MM.1S (cell line): ENCODE results near the gene CACFD1.

Source experiments
- DNase-seq: peaks from one replicate; pipeline ENCODE4 v3.0.0-alpha.2; 2015
- H2AFZ ChIP-seq: fragments of 300-600 bp; sonication (generic); 2 replicates; pipeline ENCODE4 v1.6.0; 2016; ENCODE audit warnings: antibody characterized with exemption, low read length
- H3F3A ChIP-seq: fragments of 300-600 bp; sonication (generic); 2 replicates; pipeline ENCODE4 v1.6.1; 2016; ENCODE audit warnings: mild to moderate bottlenecking, antibody characterized with exemption, low read length, moderate library complexity, mixed read lengths; ENCODE audit not compliant: insufficient read depth
- H3K27ac ChIP-seq: fragments of 300-600 bp; sonication (generic); 2 replicates; pipeline ENCODE4 v1.5.1; 2016; ENCODE audit warnings: mild to moderate bottlenecking, low read length
- H3K27me3 ChIP-seq: fragments of 300-600 bp; sonication (generic); replicated peaks from 2 replicates; pipeline ENCODE4 v1.6.0; 2016; ENCODE audit warnings: low read length; ENCODE audit not compliant: insufficient read depth
- H3K36me3 ChIP-seq: fragments of 300-600 bp; sonication (generic); replicated peaks from 2 replicates; pipeline ENCODE4 v1.6.1; 2016; ENCODE audit warnings: mild to moderate bottlenecking, low read length, mixed read lengths; ENCODE audit not compliant: insufficient read depth
- H3K4me1 ChIP-seq: fragments of 300-600 bp; sonication (generic); 2 replicates; pipeline ENCODE4 v1.6.1; 2016; ENCODE audit warnings: low read length, mixed read lengths
- H3K4me2 ChIP-seq: fragments of 300-600 bp; sonication (generic); 2 replicates; pipeline ENCODE4 v1.6.0; 2016; ENCODE audit warnings: low read depth, low read length
- H3K4me3 ChIP-seq: fragments of 300-600 bp; sonication (generic); 2 replicates; pipeline ENCODE4 v1.5.1; 2016; ENCODE audit warnings: low read length, mixed read lengths
- H3K79me2 ChIP-seq: fragments of 300-600 bp; sonication (generic); 2 replicates; pipeline ENCODE4 v1.6.1; 2016; ENCODE audit warnings: mixed run types, low read length, mixed read lengths
- H3K9ac ChIP-seq: fragments of 300-600 bp; sonication (generic); 2 replicates; pipeline ENCODE4 v1.6.1; 2016; ENCODE audit warnings: low read length, mixed read lengths
- H3K9me2 ChIP-seq: fragments of 300-600 bp; sonication (generic); replicated peaks from 2 replicates; pipeline ENCODE4 v1.6.1; 2016; ENCODE audit warnings: mild to moderate bottlenecking, low read length, mixed read lengths; ENCODE audit not compliant: insufficient read depth
- H3K9me3 ChIP-seq: fragments of 300-600 bp; sonication (generic); replicated peaks from 2 replicates; pipeline ENCODE4 v1.6.1; 2016; ENCODE audit warnings: mild to moderate bottlenecking, low read length, mixed read lengths; ENCODE audit not compliant: insufficient read depth
- H4K20me1 ChIP-seq: fragments of 300-600 bp; sonication (generic); 2 replicates; pipeline ENCODE4 v1.6.1; 2016; ENCODE audit warnings: mild to moderate bottlenecking, low read length, moderate library complexity, mixed read lengths; ENCODE audit not compliant: insufficient read depth
- EZH2 ChIP-seq: fragments of 300-600 bp; sonication (generic); optimal IDR thresholded peaks from 2 replicates; pipeline ENCODE3; 2017; ENCODE audit warnings: low read depth, mild to moderate bottlenecking, antibody characterized with exemption, low read length, mixed read lengths
- EZH2phosphoT487 ChIP-seq: fragments of 300-600 bp; sonication (generic); IDR thresholded peaks from 2 replicates; pipeline ENCODE4 v1.6.1; 2018; ENCODE audit warnings: antibody characterized with exemption, low read length
- TF ChIP-seq, protein P1 (sequence below): fragments of 300-600 bp; sonication (generic); IDR thresholded peaks from 2 replicates; pipeline ENCODE4 v1.5.1; 2016; ENCODE audit warnings: antibody characterized with exemption, low read length, mixed read lengths

CACFD1 gene

DNA sequence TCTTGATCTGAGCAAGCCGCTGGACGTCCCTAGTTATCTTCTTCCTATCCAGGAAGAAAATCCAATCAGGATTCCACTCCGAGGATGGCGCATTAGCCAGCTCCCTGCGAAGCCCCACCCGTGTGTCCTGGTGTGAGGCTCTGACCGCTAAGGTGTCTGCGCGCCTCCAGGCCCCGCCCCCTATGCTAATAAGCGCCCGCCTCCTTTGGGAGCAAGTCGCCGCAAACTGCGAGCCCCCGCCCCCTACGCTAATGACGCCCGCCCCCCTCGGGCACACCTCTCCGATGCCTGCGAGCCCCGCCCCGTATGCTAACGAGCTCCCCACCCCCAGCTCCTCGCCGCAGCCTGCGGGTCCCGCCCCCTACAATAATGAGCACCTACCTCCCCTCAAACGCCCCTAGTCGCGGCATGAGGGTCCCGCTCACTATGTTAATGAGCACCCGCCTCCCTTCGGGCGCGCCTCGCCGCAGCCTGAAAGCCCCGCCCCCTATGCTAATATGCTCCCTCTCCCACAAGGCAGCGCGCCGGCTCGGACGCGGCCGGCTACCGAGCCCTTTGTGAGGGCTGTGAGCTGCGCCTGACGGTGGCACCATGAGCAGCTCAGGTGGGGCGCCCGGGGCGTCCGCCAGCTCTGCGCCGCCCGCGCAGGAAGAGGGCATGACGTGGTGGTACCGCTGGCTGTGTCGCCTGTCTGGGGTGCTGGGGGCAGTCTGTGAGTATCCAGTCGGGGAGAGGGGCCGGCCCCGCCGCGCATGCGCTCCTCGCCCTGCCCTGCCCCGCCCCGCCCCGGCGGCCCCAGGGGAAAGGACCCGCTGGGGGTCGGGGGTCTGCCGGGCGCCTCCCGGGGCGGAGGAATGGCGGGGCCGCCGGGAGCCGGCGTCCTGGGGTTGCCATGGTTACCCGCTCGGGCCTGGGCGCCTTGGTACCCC, at the start of gene CACFD1:
Gene CACFD1 (plus strand): TSS at position 503 of the 929 bp plus-strand sequence. CDS start 89 bp downstream, at position 592.
- peaks cover 41% of the 10 kb centered on the region for H3K27me3 ChIP-seq
- peak within 1 kb of the TSS; percentile 71 for H3K4me3 ChIP-seq
- peak within 1 kb of the TSS; percentile 89 for H3K4me2 ChIP-seq
- TF ChIP-seq EZH2phosphoT487 (no peak), EZH2 (no peak)
- TF ChIP-seq, protein P1, sequence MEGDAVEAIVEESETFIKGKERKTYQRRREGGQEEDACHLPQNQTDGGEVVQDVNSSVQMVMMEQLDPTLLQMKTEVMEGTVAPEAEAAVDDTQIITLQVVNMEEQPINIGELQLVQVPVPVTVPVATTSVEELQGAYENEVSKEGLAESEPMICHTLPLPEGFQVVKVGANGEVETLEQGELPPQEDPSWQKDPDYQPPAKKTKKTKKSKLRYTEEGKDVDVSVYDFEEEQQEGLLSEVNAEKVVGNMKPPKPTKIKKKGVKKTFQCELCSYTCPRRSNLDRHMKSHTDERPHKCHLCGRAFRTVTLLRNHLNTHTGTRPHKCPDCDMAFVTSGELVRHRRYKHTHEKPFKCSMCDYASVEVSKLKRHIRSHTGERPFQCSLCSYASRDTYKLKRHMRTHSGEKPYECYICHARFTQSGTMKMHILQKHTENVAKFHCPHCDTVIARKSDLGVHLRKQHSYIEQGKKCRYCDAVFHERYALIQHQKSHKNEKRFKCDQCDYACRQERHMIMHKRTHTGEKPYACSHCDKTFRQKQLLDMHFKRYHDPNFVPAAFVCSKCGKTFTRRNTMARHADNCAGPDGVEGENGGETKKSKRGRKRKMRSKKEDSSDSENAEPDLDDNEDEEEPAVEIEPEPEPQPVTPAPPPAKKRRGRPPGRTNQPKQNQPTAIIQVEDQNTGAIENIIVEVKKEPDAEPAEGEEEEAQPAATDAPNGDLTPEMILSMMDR: no peak
- peak within 1 kb of the TSS; percentile 95 for H2AFZ ChIP-seq
- peaks cover 25% of the 10 kb centered on the region for H3K4me1 ChIP-seq
- H3K9me3 ChIP-seq: no peaks in the 10 kb centered on the region
- H3K9me2 ChIP-seq: no peaks in the 10 kb centered on the region
- H3K27ac ChIP-seq: peak within 1 kb of the TSS; percentile 70; the same call in 1 of the 2 replicates
- H4K20me1 ChIP-seq: no peaks in the 10 kb centered on the region
- peak; percentile 94 for DNase-seq
- no peaks in the 10 kb centered on the region for H3K36me3 ChIP-seq
- peak within 1 kb of the TSS; percentile 85 for H3K9ac ChIP-seq
- H3K79me2 ChIP-seq: no peaks in the 10 kb centered on the region
- no peaks in the 10 kb centered on the region for H3F3A ChIP-seq

DNA sequence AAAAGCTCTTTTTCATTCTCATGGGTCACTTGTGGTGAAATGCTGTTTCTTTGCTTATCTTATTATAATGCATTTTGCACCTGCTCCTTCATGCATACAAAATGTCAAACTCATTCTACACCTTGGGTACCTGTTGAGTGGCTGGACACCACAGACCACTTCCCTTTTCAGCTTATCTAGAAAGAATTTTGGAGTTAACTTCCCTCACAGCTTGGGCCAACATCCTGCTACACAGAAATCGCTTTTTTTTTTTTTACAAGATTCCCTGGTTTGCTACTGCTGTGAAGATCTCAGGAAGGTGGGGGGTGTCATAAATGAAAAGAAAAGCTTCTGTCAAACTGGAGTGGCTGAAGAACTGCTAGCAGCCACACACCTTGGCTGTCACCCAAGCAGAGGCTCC, 44.6 kb upstream of the CACFD1 start:
- Histone ChIP-seq H2AFZ (no peak overlapping the region), H3K4me3 (no peak overlapping the region), H3K9ac (no peak overlapping the region), H3K9me2 (no peaks in the 10 kb centered on the region), H3K79me2 (peaks cover 51% of the 10 kb centered on the region), H3K4me2 (no peak overlapping the region), H3K4me1 (peaks cover 9% of the 10 kb centered on the region; the same call in 1 of the 2 replicates), H3K27me3 (no peaks in the 10 kb centered on the region), H3K27ac (no peak overlapping the region), H4K20me1 (no peaks in the 10 kb centered on the region), H3K9me3 (no peaks in the 10 kb centered on the region), H3F3A (0 out of 2 replicates have a peak, but pooled peaks cover under 1% of the 10 kb centered on the region), H3K36me3 (peaks cover 4% of the 10 kb centered on the region; the same call in 1 of the 2 replicates)
- TF ChIP-seq EZH2: no peak
- TF ChIP-seq, protein P1: no peak
- TF ChIP-seq EZH2phosphoT487: no peak
- no peak for DNase-seq

DNA sequence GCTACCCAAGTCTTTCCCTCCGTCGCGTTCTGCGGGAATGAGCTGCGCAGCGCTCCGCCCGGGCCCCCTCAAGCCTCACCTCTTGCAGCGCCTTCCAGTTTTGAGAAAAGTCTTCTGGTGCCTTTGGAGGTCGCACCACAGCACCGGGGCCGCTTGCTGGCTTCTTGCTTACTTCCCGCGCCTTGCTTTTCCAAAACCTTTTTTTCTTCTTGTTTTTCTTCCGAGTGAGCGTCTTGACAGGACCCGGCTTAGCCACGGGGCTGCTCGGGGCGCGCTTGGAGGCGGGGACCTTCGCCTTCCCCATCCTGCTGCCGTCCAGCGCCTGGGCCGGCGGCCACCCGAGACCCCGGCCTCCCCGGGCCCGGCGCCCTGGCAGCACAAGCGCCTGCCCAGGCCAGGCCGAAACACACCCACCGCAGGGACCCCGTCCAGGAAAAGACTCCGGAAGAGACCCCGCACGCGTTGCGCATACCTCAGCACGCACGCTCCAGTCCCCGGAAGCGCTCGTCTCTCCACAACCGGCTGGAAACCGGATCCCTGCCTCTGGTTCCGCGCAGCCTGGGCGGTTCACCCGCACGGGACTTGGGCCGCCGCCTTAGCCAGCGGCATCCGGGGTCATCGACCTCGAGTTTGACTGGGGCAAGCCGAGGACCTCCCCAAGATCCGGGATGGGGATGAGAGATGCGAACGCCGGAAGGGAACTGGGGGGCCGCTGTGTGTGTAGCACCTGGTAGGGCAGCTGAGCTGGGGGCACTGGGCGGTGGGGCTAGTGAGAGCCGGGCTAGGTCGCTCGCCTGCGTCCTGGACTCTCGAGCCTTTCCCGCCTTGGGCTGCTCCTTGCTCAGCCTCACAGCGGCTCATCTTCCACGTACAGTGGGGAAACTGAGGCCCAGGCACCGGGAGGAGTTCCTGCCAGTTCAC, 42.0 kb upstream of the CACFD1 start, which contains the start of gene REXO4:
Gene REXO4 (minus strand): TSS at position 470 of the 921 bp plus-strand sequence. CDS start 166 bp downstream, at position 304.
- Histone ChIP-seq H3K4me1 (peaks cover 12% of the 10 kb centered on the region; the same call in 1 of the 2 replicates), H3K9me2 (no peaks in the 10 kb centered on the region), H3K36me3 (peaks cover 4% of the 10 kb centered on the region; the same call in 1 of the 2 replicates), H3F3A (0 out of 2 replicates have a peak, but pooled peaks cover 3% of the 10 kb centered on the region), H3K9ac (peak within 1 kb of the TSS; percentile 74), H3K4me3 (peak within 1 kb of the TSS; percentile 88), H3K4me2 (peak within 1 kb of the TSS; percentile 93), H3K27me3 (peaks cover 1% of the 10 kb centered on the region), H4K20me1 (no peaks in the 10 kb centered on the region), H3K9me3 (no peaks in the 10 kb centered on the region), H3K27ac (peak within 1 kb of the TSS; percentile 71; the same call in 1 of the 2 replicates), H2AFZ (peak within 1 kb of the TSS; percentile 93), H3K79me2 (peaks cover 45% of the 10 kb centered on the region)
- DNase-seq: peak; percentile 79
- TF ChIP-seq, protein P1: no peak
- TF ChIP-seq EZH2: no peak
- TF ChIP-seq EZH2phosphoT487: no peak
